Activated naive CD4-positive, alpha-beta T cell treated with anti-CD3 and anti-CD28 coated beads, Interleukin-2, amount 10 ng/mL, durations not matched to agents 7 days and 5 days (primary cell): ENCODE results near the gene DBNDD2.

Experiments
- CTCF ChIA-PET: fragments of 350-600 bp; sonication (Branson Sonifier 250); formaldehyde crosslinking; loops from one replicate; lab custom pipeline; 2021; ENCODE audit warnings: antibody characterized with exemption; lab: Charles Lee
- DNase-seq: peaks from one replicate; pipeline ENCODE4 v3.0.0-alpha.2; 2020
- H3K27ac Mint-ChIP-seq: one replicate; pipeline ENCODE4 v1.8.0; 2021; ENCODE audit warnings: mild to moderate bottlenecking, moderate library complexity, mixed read lengths
- H3K27me3 Mint-ChIP-seq: one replicate; pipeline ENCODE4 v1.8.0; 2021; ENCODE audit warnings: mild to moderate bottlenecking, mixed read lengths
- H3K36me3 Mint-ChIP-seq: one replicate; pipeline ENCODE4 v1.8.0; 2021; ENCODE audit warnings: mixed read lengths
- H3K4me1 Mint-ChIP-seq: one replicate; pipeline ENCODE4 v1.8.0; 2021; ENCODE audit warnings: mixed read lengths
- H3K4me3 Mint-ChIP-seq: one replicate; pipeline ENCODE4 v1.8.0; 2021; ENCODE audit warnings: mild to moderate bottlenecking, moderate library complexity, mixed read lengths
- H3K9me3 Mint-ChIP-seq: one replicate; pipeline ENCODE4 v1.8.0; 2021; ENCODE audit warnings: mixed read lengths

DBNDD2 gene

GRCh38 chr20:45407783-45408645 is at the start of gene DBNDD2:
DBNDD2 (plus strand) TSS chr20:45408289; CDS start chr20:45408468, 179 bp downstream.
- no peaks in the 10 kb centered on the region for H3K9me3 Mint-ChIP-seq
- H3K4me1 Mint-ChIP-seq: peaks cover 16% of the 10 kb centered on the region
- no peak within 1 kb of the TSS for H3K27ac Mint-ChIP-seq
- peaks cover 8% of the 10 kb centered on the region for H3K36me3 Mint-ChIP-seq
- CTCF ChIA-PET: interaction anchor here (1.3 to 1.6 kb wide), 4 partner anchors 8 to 45 kb away, joined by 5 to 8 read pairs (median 6); partner anchors contain the start of genes PIGT and SYS1
- DNase-seq: no peak
- H3K27me3 Mint-ChIP-seq: peaks cover 50% of the 10 kb centered on the region
- peak within 1 kb of the TSS; percentile 79 for H3K4me3 Mint-ChIP-seq

- no peak for DNase-seq
- Mint-ChIP-seq H3K27ac (no peak overlapping the region), H3K9me3 (no peaks in the 10 kb centered on the region), H3K4me3 (no peak overlapping the region), H3K36me3 (no peaks in the 10 kb centered on the region), H3K27me3 (no peaks in the 10 kb centered on the region), H3K4me1 (peaks cover 57% of the 10 kb centered on the region)
- CTCF ChIA-PET: interaction anchor here (1.2 to 20.1 kb wide), 4 partner anchors 15 to 92 kb away, joined by 3 to 382 read pairs (median 14); no protein-coding TSS in a partner anchor
These were observed 49.1 kb upstream of the DBNDD2 start for GRCh38 chr20:45359069-45359405.

- H3K4me1 Mint-ChIP-seq: peaks cover 54% of the 10 kb centered on the region
- no peak for DNase-seq
- H3K9me3 Mint-ChIP-seq: no peaks in the 10 kb centered on the region
These were observed 48.5 kb upstream of the DBNDD2 start for GRCh38 chr20:45359406-45360148.

GRCh38 chr20:45361793-45362192 is 46.3 kb upstream of the DBNDD2 start:
- Mint-ChIP-seq H3K27me3 (no peaks in the 10 kb centered on the region), H3K4me1 (peaks cover 52% of the 10 kb centered on the region), H3K27ac (no peak overlapping the region), H3K36me3 (peaks cover 9% of the 10 kb centered on the region), H3K4me3 (no peak overlapping the region), H3K9me3 (no peaks in the 10 kb centered on the region)
- CTCF ChIA-PET: interaction anchor here (0.6 to 20.1 kb wide), 10 partner anchors 11 to 409 kb away, joined by 3 to 382 read pairs (median 13); no protein-coding TSS in a partner anchor
- no peak for DNase-seq

More at GRCh38 chr20:45359406-45360148, 48.5 kb upstream of the DBNDD2 start:
- Mint-ChIP-seq H3K27ac (no peak overlapping the region), H3K4me3 (no peak overlapping the region), H3K27me3 (no peaks in the 10 kb centered on the region), H3K36me3 (no peaks in the 10 kb centered on the region)
- CTCF ChIA-PET: interaction anchor here (1.2 to 20.1 kb wide), 5 partner anchors 14 to 91 kb away, joined by 3 to 382 read pairs (median 10); no protein-coding TSS in a partner anchor

- Mint-ChIP-seq H3K27me3 (no peaks in the 10 kb centered on the region), H3K4me3 (peak within 1 kb of the TSS; percentile 91), H3K36me3 (peaks cover 20% of the 10 kb centered on the region), H3K4me1 (peaks cover 54% of the 10 kb centered on the region), H3K9me3 (no peaks in the 10 kb centered on the region), H3K27ac (peak within 1 kb of the TSS; percentile 91)
- peak; percentile 99 for DNase-seq
- CTCF ChIA-PET: interaction anchor here (0.6 to 20.1 kb wide), 24 partner anchors 9 to 408 kb away, joined by 3 to 382 read pairs (median 4); partner anchors contain the start of gene PIGT
These were observed 45.1 kb upstream of the DBNDD2 start, which contains the start of gene SYS1 for GRCh38 chr20:45362804-45363610. SYS1 (plus strand) TSS chr20:45363156; CDS start chr20:45363532, 376 bp downstream.

- DNase-seq: no peak
- Mint-ChIP-seq H3K4me1 (peaks cover 54% of the 10 kb centered on the region), H3K9me3 (no peaks in the 10 kb centered on the region), H3K4me3 (peak overlapping the region; percentile 91), H3K27me3 (no peaks in the 10 kb centered on the region), H3K36me3 (peaks cover 27% of the 10 kb centered on the region), H3K27ac (peak overlapping the region; percentile 91)
- CTCF ChIA-PET: interaction anchor here (0.6 to 20.1 kb wide), 21 partner anchors 9 to 407 kb away, joined by 3 to 382 read pairs (median 5); partner anchors contain the start of gene PIGT
These were observed 44.2 kb upstream of the DBNDD2 start for GRCh38 chr20:45363611-45364492.

GRCh38 chr20:45365444-45365970 is 42.6 kb upstream of the DBNDD2 start:
- Mint-ChIP-seq H3K27me3 (no peaks in the 10 kb centered on the region), H3K9me3 (no peaks in the 10 kb centered on the region), H3K36me3 (peaks cover 29% of the 10 kb centered on the region), H3K4me1 (peaks cover 60% of the 10 kb centered on the region), H3K27ac (no peak overlapping the region), H3K4me3 (no peak overlapping the region)
- CTCF ChIA-PET: interaction anchor here (2.2 to 20.1 kb wide), 3 partner anchors 9 to 86 kb away, joined by 7 to 382 read pairs (median 48); no protein-coding TSS in a partner anchor
- DNase-seq: no peak

GRCh38 chr20:45366192-45366591 is 41.9 kb upstream of the DBNDD2 start:
- Mint-ChIP-seq H3K9me3 (no peaks in the 10 kb centered on the region), H3K36me3 (peaks cover 30% of the 10 kb centered on the region), H3K27me3 (no peaks in the 10 kb centered on the region), H3K4me3 (no peak overlapping the region), H3K27ac (no peak overlapping the region), H3K4me1 (peaks cover 62% of the 10 kb centered on the region)
- no peak for DNase-seq
- CTCF ChIA-PET: interaction anchor here (2.2 to 20.1 kb wide), 2 partner anchors 8 to 68 kb away, joined by 7 to 382 read pairs; no protein-coding TSS in a partner anchor

- Mint-ChIP-seq H3K4me1 (peaks cover 65% of the 10 kb centered on the region), H3K27me3 (no peaks in the 10 kb centered on the region), H3K9me3 (no peaks in the 10 kb centered on the region), H3K27ac (no peak overlapping the region), H3K4me3 (no peak overlapping the region), H3K36me3 (peaks cover 34% of the 10 kb centered on the region)
- CTCF ChIA-PET: interaction anchor here (1.3 to 20.1 kb wide), 3 partner anchors 7 to 83 kb away, joined by 4 to 382 read pairs (median 7); no protein-coding TSS in a partner anchor
- peak; percentile 1 for DNase-seq
These were observed 41.5 kb upstream of the DBNDD2 start for GRCh38 chr20:45366631-45367030.

GRCh38 chr20:45367126-45367525 is 41.0 kb upstream of the DBNDD2 start:
- Mint-ChIP-seq H3K4me1 (peaks cover 67% of the 10 kb centered on the region), H3K4me3 (no peak overlapping the region), H3K36me3 (peaks cover 36% of the 10 kb centered on the region), H3K27me3 (no peaks in the 10 kb centered on the region), H3K9me3 (no peaks in the 10 kb centered on the region), H3K27ac (no peak overlapping the region)
- CTCF ChIA-PET: interaction anchor here (1.3 to 20.1 kb wide), 4 partner anchors 7 to 83 kb away, joined by 3 to 382 read pairs (median 6); no protein-coding TSS in a partner anchor
- peak; percentile 6 for DNase-seq

GRCh38 chr20:45368221-45368980 is 39.7 kb upstream of the DBNDD2 start:
- H3K9me3 Mint-ChIP-seq: no peaks in the 10 kb centered on the region
- H3K4me3 Mint-ChIP-seq: peak overlapping the region; percentile 13
- peaks cover 36% of the 10 kb centered on the region for H3K36me3 Mint-ChIP-seq
- DNase-seq: peak; percentile 55
- no peaks in the 10 kb centered on the region for H3K27me3 Mint-ChIP-seq
- H3K27ac Mint-ChIP-seq: peak overlapping the region; percentile 73
- CTCF ChIA-PET: interaction anchor here (0.7 to 20.1 kb wide), 9 partner anchors 9 to 403 kb away, joined by 3 to 382 read pairs (median 3); no protein-coding TSS in a partner anchor
- H3K4me1 Mint-ChIP-seq: peaks cover 71% of the 10 kb centered on the region
